T-helper 2 cell (primary cell): ENCODE measurements around the gene GNAQ.

Experiments used
- DNase-seq, 5 experiments: peaks; one replicate each; pipeline versions ENCODE4 v3.0.0 to v3.0.0-alpha.2; 2012 to 2022

GNAQ gene

DNA sequence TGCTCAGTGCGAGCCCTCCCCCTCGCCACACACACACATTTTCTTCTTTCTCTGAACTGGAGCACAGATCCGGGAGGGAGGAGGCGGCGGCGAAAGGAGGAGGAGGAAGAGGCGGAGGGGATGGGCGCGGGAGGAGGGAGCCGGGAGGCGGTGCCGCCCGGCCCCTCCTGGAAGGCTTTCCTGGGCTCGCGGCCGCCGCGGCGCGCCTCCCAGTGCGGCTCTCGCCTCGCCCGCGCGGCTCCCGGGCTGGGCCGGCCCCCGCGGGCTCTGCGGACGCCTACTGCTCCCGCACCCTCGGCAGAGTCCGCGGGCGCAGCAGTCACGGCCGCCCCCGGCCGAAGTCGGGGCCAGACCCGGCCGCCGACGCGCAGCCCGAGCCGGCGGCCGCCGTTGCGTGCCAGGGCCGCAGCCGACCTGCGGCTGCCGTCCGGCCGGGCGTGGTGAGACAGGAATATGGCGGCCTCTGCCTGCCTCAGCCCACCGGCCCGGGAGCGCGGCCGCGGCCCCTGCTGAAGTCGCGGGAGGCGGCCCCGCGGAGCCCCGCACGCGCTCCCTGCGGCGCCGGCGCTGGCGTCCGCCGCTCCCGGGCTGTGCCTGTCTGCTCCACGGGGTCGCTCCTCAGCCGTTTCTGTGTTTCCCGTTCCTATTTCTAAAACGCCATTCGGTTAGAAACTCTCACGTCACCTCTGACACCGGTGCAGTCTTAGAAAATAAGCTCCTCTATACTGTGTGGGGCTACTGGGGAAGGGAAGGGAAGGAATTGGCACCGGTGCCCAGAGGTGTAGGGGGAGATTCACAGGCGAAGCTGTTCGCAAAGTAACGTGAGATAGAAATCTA, 500 bp upstream of the GNAQ start:
- peak; percentile 52 to 86 (median 61) for DNase-seq

DNA sequence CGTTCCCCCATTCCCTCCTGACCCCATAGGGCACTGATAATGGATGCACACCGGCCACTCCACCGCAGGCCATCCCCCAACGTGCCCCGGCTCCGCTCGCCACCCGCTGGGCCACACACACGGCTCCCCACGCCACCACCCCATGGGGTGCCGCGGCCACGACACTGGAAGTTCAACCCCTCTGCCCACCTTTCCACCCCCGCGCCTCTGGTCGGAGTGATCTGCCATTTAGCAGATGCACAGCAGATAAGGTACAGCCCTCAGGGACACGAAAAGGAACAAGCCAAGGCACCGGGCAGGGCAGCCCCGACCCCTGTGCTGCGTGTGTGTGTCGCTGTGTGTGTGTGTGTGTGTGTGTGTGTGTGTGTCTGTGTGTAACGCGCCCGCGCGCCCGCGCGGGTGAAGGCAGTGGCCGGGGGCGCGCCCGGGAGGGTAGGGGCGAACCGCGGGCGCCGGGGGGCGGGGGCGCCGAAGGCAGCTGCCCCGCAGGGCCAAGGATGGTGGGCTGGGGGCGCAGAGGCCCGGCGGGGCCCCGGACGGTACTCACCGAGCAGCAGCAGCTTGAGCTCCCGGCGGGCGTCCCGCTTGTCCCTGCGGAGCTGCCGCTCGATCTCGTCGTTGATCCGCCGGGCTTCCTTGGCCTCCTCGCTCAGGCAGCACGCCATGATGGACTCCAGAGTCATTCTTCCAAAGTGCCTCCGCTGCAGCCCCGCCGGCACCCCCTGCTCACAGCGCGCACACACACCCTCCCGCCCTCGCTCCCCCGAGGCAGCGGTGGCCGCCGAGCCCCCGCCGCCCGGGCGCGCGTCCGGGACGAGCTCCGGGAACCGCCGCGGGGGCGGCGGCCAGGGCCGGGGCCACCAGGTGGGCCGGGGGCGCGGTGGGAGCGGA, 813 bp downstream of the GNAQ start:
- peak; percentile 21 to 90 (median 41) for DNase-seq

- no peak for DNase-seq
These were observed 1.4 kb downstream of the GNAQ start for GRCh38 chr9:78030296-78030552.

DNA sequence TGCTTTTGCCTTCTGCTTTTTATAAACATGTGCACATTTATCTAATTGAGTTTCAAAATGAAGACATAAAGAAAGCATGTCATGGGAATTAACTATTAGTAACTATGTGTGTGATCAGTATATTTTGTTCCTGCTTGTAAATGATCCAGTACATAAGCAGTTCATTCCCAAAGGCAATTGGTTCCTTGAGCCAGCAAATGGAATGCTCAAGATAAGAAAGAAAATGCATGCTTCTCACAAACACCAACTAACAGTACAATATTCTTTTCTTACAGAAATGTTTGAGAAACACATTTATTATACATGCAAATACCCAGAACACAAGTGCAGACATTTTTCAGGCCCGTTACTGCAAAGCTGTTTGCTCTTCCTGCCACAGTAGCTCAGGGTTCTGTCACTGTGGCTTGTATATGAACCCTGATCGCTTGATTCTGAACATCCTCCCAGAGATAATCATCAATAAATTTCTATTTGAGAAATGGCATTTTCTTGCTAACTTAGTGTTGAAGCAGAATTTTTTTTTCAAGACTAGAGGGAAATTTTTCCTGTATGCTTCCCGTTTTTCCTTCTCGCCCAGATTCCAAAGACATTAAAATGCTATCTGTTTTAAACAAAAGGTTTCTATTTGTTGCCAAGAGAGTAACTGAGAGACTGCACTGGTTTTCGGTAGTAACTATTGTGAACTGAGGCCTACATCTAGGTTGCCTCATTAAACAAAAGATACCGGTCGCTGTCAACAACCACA, 1.9 kb downstream of the GNAQ start:
- peak in 1 of 5 experiments; percentile 88 for DNase-seq

GRCh38 chr9:78028926-78029325, 2.7 kb downstream of the GNAQ start:
- DNase-seq = no peak

DNA sequence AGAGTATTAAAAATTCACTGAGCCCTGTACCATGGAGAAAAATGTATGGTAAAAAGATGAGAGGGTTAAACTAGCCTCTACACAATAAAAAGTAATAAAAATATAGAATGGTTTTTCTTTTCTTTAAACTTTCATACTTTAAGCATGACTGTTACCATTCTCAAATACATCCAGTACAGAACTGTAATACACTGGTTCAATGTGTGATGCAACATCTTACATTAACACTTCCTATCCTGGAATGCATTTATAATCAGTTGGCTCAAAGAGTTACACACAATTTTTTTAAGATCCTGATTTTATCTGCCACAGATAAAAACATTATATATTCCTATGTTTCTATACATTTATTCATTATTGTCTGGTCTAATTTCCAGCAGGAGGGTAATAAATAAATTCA, 4.7 kb downstream of the GNAQ start:
- no peak for DNase-seq

- DNase-seq = no peak
These were observed 5.2 kb downstream of the GNAQ start for GRCh38 chr9:78026416-78026815.

DNA sequence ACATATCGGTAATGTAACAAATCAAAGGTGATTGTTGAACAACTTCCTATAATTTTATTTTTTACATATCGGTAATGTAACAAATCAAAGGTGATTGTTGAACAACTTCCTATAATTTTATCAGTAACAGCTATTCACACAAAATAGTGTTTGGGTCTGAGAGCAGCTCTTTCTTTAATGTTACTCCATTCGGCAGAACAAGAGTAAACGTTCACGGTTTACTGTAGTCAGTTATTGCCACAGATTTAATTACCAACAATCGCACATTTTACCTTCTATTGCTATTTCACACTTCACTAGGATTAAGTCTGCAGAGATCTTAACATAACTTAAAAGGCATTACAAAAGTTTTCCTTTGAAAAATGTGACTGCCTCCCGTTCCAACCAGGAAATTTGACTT, 6.4 kb downstream of the GNAQ start:
- no peak for DNase-seq

GRCh38 chr9:78023003-78023741, 8.4 kb downstream of the GNAQ start:
- no peak for DNase-seq

GRCh38 chr9:78021697-78022096, 9.9 kb downstream of the GNAQ start:
- DNase-seq = no peak

- DNase-seq = no peak
These were observed 14.4 kb downstream of the GNAQ start for GRCh38 chr9:78017190-78017693.

GRCh38 chr9:78015241-78015640, 16.4 kb downstream of the GNAQ start:
- no peak for DNase-seq

GRCh38 chr9:78014776-78015175, 16.8 kb downstream of the GNAQ start:
- DNase-seq = no peak

GRCh38 chr9:78013934-78014333, 17.7 kb downstream of the GNAQ start:
- DNase-seq = no peak

GRCh38 chr9:78011049-78011448, 20.6 kb downstream of the GNAQ start:
- DNase-seq = no peak

GRCh38 chr9:78010445-78010844, 21.2 kb downstream of the GNAQ start:
- DNase-seq = peak in 1 of 5 experiments; percentile 45

DNA sequence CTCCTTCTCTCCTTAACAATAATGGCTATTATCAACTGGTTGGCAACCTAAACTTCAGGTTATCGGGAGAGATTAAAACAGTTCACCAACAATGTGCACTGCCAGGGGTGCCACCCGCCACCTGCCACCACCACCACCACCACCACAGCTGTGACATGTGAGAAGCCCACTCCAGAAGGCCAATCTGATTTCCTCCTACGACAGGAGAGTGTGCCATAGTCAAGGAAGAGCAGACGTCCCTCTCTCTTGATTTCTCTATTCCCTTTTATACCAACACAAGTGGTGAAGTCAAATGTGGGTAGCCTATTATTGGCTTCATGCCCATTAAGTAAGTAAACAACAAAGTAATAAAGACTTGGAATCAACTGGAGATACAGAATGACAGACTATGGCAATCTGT, 22.4 kb downstream of the GNAQ start:
- no peak for DNase-seq

DNA sequence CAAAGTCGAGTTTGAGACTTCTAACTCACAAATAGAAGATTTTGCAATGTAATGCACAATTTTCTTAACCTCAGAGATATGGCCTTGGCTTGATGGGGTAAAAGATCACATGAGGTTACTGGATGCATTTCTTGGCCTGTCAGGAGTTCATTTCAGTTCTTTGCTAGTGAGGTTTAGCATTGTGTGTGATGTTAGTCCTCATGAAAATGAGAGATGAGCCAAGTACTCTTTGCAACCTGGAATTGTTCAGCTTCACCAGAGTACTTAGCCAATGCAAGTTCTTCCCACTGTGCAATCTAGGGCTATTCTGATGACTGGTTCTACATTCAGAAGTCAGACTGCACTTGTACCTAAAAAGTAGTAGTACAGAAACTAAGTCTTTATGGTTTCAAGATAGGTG, 24.9 kb downstream of the GNAQ start:
- DNase-seq = no peak

GRCh38 chr9:78005231-78006002, 26.2 kb downstream of the GNAQ start:
- DNase-seq = no peak

GRCh38 chr9:78004478-78005229, 27.0 kb downstream of the GNAQ start:
- peak in 1 of 5 experiments; percentile 35 for DNase-seq

- no peak for DNase-seq
These were observed 27.9 kb downstream of the GNAQ start for GRCh38 chr9:78003730-78004129.
